Uterus (tissue), 4 donors: ENCODE data around the gene TADA2A. TPM values are rescaled to one million over a fixed set of nuclear protein-coding genes. Genes with fewer than 3 reads are reported as not detected.

Experiments used
- DNase-seq, 2 donors: peaks; one replicate each; pipeline ENCODE4 v3.0.0-alpha.2; 2019 to 2020
- H3K27ac ChIP-seq, 2 donors: fragments of 200-600 bp; sonication (generic); 1 replicate in 1 of 2; 2 replicates in 1 of 2; pipeline ENCODE4 v1.5.1; 2016 to 2018
- H3K27me3 ChIP-seq, 2 donors: fragments of 200-600 bp; sonication (generic); one replicate each; pipeline ENCODE4 v1.5.1; 2018 to 2019; ENCODE audit warnings: control low read depth in 1 of 2
- H3K36me3 ChIP-seq, 2 donors: fragments of 200-600 bp; sonication (generic); one replicate each; pipeline ENCODE4 v1.5.1; 2019; ENCODE audit warnings: control low read depth in 1 of 2
- H3K4me1 ChIP-seq, 2 donors: fragments of 200-600 bp; sonication (generic); one replicate each; pipeline ENCODE4 v1.5.1; 2018 to 2019; ENCODE audit warnings: control low read depth in 1 of 2
- H3K4me3 ChIP-seq, 2 donors: fragments of 200-600 bp; sonication (generic); 1 replicate in 1 of 2; 2 replicates in 1 of 2; pipeline ENCODE4 v1.5.1; 2018 to 2019; ENCODE audit warnings: mild to moderate bottlenecking in 1 of 2
- H3K9me3 ChIP-seq, 2 donors: fragments of 200-600 bp; sonication (generic); one replicate each; pipeline ENCODE4 v1.5.1; 2019; ENCODE audit warnings: control low read depth in 1 of 2
- CTCF ChIP-seq, 4 experiments: fragments of 200-600 bp in 2 of 4; fragments of 450-650 bp in 2 of 4; sonication (generic) in 2 of 4; IDR thresholded peaks; one replicate each; pipeline ENCODE4 v1.5.1; 2016 to 2019; ENCODE audit warnings: antibody characterized with exemption in 4 of 4, mild to moderate bottlenecking in 2 of 4, moderate library complexity in 1 of 4
- POLR2A ChIP-seq, 2 donors: fragments of 450-650 bp; IDR thresholded peaks; one replicate each; pipeline ENCODE4 v1.6.1; 2016; ENCODE audit warnings: antibody characterized with exemption in 2 of 2, mild to moderate bottlenecking in 1 of 2, moderate library complexity in 1 of 2
- intact Hi-C: fragments of 100-400 bp; cut with DNase I; formaldehyde crosslinking; loops from one replicate; pipeline ENCODE4 v1.15.1; 2023; ENCODE audit warnings: low total_unique reads
- total RNA-seq, 4 donors: library from RNA; depleted of rRNA in 3 of 4; stranded (reverse); fragments of >200 nt in 3 of 4; gene quantifications; one replicate each; pipeline versions ENCODE4 v1.1.0 to v1.2.4, GENCODE V29; 2014 to 2023
- donor health status: DM: yes; HTN: yes; CAD: no.

Gene TADA2A
- total RNA-seq, 4 donors from 2014 or later, result 13.8 to 40.8 (median 22.0) TPM

DNA sequence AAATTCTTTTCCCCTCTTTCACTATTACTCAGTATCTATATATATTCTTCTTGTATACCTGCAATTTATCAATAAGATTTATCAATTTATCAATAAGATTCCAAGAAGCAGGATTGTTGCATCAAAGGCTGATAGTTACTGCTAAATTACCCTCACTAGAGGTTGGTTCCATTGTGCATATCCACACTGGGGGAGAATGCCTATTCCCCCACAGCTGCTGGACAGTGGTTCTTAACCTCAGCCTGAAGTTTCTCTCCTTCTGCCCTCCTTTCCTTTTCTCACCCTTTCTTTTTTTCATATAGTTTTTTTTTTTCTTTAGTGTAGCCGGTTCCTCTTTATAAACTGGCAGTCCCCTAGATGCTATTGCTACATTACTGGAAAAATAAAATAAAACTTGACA lies 24.6 kb upstream of the TADA2A start:
- TF ChIP-seq POLR2A (IDR thresholded peaks at IDR 0.05) (no peak), CTCF (IDR thresholded peaks at IDR 0.05) (no peak)
- intact Hi-C loops, result no loop called here

DNA sequence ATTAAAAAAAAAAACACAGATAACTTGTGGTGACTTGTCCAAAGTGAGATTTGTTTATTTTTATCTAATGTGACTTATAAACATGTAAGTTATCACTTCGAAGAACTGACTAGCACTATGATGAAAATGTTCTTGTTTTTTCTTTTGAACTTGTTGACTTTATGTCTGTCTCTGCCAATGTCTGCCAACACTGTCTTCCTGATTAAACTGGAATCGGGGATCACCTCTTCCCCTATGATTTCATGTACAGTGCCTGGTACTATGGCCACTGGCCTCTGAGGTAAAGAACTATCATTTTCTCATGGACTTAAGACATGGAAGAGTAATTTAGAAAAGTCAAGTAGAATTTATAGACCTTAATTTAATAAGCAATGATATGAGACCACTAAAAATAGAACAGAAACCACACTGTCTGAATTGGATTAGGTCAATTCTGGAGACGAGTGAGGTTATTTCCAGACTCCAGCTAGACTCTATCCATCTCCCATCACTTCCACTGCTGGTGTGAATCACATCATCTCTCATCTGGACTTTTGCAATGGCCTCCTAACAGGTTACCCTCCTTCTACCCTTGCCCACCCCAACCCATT lies 22.0 kb upstream of the TADA2A start:
- TF ChIP-seq POLR2A (IDR thresholded peaks at IDR 0.05) (no peak), CTCF (IDR thresholded peaks at IDR 0.05) (no peak)
- DNase-seq, result no peak

More for the DNA sequence above, 24.6 kb upstream of the TADA2A start:
- Histone ChIP-seq H3K4me3 (no peak overlapping the region), H3K27ac (no peak overlapping the region), H3K9me3 (no peaks in the 10 kb centered on the region), H3K36me3 (no peaks in the 10 kb centered on the region), H3K27me3 (no peaks in the 10 kb centered on the region), H3K4me1 (no peaks in the 10 kb centered on the region)
- no peak for DNase-seq

DNA sequence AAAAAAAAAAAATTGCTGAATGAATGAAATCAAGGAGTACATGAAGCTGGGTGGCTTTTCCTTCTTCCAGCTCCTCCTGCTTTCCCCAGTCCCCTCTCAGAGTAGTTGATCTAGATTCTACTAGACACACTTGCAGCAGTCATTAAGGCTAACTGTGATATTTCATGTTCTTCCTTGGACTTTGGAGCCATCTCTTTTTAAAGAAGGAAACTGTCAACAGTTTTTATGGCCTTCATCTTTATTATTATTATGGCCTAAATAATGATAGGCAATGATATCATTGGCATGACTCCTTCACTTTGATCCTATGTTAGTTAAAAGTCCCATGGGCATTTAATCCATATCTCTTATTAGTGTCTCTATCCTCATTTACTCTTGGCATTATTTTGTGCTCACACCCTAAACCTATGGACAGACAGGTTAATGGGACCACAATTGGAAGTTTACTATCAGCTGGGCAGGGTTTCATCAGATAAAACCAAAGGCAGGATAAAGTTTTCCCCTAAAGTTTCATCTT lies 21.2 kb upstream of the TADA2A start:
- H3K4me1 ChIP-seq, result no peaks in the 10 kb centered on the region
- TF ChIP-seq CTCF (IDR thresholded peaks at IDR 0.05) (no peak), POLR2A (IDR thresholded peaks at IDR 0.05) (no peak)
- H3K4me3 ChIP-seq, result no peak overlapping the region
- DNase-seq, result no peak
- H3K36me3 ChIP-seq, result no peaks in the 10 kb centered on the region
- H3K9me3 ChIP-seq, result no peaks in the 10 kb centered on the region
- intact Hi-C loops, result no loop called here
- H3K27ac ChIP-seq, result no peak overlapping the region
- H3K27me3 ChIP-seq, result no peaks in the 10 kb centered on the region

More for the DNA sequence above, 22.0 kb upstream of the TADA2A start:
- H3K27ac ChIP-seq, result no peak overlapping the region
- H3K9me3 ChIP-seq, result no peaks in the 10 kb centered on the region
- no peaks in the 10 kb centered on the region for H3K4me1 ChIP-seq
- H3K27me3 ChIP-seq, result no peaks in the 10 kb centered on the region
- H3K4me3 ChIP-seq, result no peak overlapping the region
- intact Hi-C loops, result no loop called here
- no peaks in the 10 kb centered on the region for H3K36me3 ChIP-seq

- Histone ChIP-seq H3K9me3 (no peaks in the 10 kb centered on the region), H3K36me3 (no peaks in the 10 kb centered on the region), H3K4me1 (no peaks in the 10 kb centered on the region), H3K27me3 (no peaks in the 10 kb centered on the region), H3K27ac (no peak overlapping the region), H3K4me3 (no peak overlapping the region)
- intact Hi-C loops, result no loop called here
- DNase-seq, result no peak
- TF ChIP-seq CTCF (IDR thresholded peaks at IDR 0.05) (no peak), POLR2A (IDR thresholded peaks at IDR 0.05) (no peak)
Observed at GRCh38 chr17:37386462-37386861, 20.2 kb upstream of the TADA2A start.

- intact Hi-C loops, result no loop called here
- no peak overlapping the region for H3K27ac ChIP-seq
- H3K4me3 ChIP-seq, result no peak overlapping the region
- H3K4me1 ChIP-seq, result no peaks in the 10 kb centered on the region
- H3K36me3 ChIP-seq, result no peaks in the 10 kb centered on the region
- H3K9me3 ChIP-seq, result no peaks in the 10 kb centered on the region
- no peak for DNase-seq
- no peaks in the 10 kb centered on the region for H3K27me3 ChIP-seq
- TF ChIP-seq POLR2A (IDR thresholded peaks at IDR 0.05), result no peak
- no peak for TF ChIP-seq CTCF (IDR thresholded peaks at IDR 0.05)
Observed at GRCh38 chr17:37388266-37388665, 18.4 kb upstream of the TADA2A start.
